T-helper 2 cell treated with Interferon-gamma antibody and Interleukin-4, amounts not matched to agents 100 ng/mL and 5 ng/mL, for 36 hours (primary cell): Measurements from ENCODE around the gene ACVR1B. TPM values are rescaled to one million over a fixed set of nuclear protein-coding genes. Genes with fewer than 3 reads are reported as not detected.

Experiments used
- intact Hi-C: fragments of 100-400 bp; cut with micrococcal nuclease; formaldehyde crosslinking; loops from one replicate; pipeline ENCODE4 v1.15.1; 2023
- total RNA-seq: library from RNA; stranded (reverse); gene quantifications from 2 replicates; pipeline ENCODE4 v1.2.3, GENCODE V29; 2022

Gene ACVR1B
- total RNA-seq, 1 donor from 2014 or later = 2.6 TPM

DNA sequence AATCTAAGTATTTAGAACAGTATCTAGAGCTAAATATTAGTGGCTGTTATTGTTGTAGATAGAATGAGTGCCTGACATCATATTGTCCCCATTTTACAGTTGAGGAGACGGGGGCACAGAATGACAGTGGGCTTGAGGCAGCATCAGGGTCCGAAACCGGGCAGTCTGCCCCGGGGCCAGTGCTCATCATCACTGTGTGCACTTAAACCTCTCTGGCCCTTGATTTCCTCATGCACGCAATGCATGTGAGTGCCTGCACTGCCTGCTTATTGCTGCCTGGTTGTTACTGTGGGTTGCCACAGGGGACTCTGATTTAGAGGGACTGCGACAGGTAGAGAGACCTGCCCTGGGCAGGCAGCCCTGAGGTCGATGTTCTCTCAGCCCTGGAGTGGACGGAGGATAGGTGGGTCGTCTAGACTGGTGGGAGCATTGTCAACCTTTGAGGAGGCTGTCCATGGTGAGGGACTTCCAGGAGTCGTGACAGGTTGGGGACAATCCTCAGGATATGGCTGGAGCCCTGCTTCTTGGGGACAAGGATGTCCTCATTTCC, 34.4 kb upstream of the ACVR1B start:
- intact Hi-C loops = no loop called here

- intact Hi-C loops = no loop called here
Observed at GRCh38 chr12:51917746-51918453, 33.6 kb upstream of the ACVR1B start.

DNA sequence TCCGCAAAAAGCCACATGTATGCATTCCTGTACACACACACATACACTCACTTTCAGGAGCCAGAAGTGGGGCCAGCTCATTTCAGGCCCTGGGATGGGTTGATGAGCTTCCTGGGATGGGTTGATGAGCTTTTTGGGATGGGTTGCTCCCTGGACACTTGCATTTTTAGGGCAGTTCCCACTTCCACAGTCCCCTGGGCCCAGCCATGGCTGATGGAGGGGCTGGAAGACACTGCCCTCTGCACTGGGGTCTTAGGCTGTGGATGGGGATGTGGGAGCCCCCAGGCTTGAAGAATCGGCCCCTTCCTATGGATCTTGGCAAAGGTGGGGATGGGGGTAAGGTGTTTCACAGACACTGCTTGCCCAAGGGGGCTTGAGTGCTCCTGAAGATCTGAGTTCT, 31.5 kb upstream of the ACVR1B start:
- intact Hi-C loops = no loop called here

DNA sequence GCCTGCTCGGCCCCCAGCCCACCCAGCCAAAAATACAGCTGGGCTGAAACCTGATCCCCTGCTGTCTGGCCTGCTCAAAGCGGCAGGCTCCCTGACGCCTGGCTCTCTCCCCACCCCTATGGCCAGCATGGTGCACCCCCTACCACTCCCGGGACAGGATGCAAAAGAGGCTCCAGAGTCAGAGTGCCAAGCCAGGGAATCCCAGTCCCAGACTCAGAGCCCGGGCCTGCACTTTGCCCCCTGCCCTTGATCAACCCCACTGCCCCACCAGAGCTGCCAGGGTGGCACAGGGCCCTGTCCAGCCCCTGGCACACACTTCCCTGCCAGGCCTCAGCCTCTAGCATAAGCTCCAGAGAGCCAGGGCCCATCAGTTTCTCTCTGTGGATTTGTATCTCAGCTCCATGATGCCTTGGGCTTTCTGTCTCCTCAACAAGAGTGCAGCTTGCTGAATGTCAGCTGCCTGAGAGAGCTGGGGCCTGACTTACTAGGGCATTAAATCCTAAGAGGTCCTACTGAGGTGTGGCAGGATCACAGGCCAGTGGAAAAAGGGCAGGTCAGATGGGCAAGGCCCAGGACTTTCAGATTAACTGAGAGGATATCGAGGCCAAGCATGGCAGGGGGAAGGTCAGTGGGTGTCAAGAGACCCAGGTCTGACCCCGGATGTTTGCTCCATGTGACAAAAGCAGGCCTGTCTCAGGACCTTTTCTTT, 30.3 kb upstream of the ACVR1B start:
- intact Hi-C loops = no loop called here

DNA sequence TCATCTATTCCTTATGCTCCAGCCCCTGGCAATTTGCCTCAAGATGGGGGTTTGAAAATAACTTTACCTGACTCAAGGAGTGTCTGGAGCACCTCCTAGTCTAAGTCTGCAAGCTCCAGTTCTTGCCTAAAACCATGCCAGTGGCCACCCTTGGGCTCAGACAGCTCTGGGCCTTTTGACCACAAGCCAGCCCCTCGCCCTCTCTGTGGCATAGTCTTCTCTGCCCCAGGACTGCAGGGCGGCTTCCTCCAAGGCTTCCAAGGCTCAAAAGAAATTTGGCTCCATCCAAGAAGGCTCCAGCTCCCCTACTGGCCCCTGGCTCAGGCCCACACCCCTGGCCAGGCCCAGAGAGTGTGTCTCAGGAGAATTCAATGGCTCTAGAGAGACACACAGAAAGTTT, 29.4 kb upstream of the ACVR1B start:
- intact Hi-C loops = no loop called here

DNA sequence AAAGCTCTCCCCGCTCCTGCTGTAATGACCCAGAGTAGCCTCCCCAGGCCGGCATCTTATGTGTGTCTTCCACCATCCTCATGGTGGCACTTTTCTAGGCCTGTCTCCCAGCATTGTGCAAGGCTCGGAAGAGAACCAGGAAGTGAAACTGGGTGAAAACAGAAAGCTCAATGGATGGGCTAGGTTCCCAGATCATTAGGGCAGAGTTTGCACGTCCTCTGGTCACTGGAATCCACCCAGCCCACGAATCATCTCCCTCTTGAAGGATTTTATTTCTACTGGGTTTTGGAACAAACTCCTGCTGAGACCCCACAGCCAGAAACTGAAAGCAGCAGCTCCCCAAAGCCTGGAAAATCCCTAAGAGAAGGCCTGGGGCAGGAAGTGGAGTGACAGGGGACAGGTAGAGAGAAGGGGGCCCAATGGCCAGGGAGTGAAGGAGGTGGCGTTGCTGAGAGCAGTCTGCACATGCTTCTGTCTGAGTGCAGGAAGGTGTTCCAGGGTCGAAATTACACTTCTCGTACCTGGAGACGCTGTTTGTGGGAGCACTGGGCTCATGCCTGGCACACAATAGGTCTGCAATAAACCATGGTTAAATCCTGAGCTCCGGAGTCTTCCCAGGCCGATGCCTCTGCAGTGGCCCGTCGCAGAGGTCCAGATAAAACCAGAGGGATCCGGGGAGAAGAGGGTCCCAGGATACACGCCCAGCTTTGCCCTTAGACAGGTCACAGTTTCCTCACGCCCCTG, 28.6 kb upstream of the ACVR1B start:
- intact Hi-C loops = no loop called here

DNA sequence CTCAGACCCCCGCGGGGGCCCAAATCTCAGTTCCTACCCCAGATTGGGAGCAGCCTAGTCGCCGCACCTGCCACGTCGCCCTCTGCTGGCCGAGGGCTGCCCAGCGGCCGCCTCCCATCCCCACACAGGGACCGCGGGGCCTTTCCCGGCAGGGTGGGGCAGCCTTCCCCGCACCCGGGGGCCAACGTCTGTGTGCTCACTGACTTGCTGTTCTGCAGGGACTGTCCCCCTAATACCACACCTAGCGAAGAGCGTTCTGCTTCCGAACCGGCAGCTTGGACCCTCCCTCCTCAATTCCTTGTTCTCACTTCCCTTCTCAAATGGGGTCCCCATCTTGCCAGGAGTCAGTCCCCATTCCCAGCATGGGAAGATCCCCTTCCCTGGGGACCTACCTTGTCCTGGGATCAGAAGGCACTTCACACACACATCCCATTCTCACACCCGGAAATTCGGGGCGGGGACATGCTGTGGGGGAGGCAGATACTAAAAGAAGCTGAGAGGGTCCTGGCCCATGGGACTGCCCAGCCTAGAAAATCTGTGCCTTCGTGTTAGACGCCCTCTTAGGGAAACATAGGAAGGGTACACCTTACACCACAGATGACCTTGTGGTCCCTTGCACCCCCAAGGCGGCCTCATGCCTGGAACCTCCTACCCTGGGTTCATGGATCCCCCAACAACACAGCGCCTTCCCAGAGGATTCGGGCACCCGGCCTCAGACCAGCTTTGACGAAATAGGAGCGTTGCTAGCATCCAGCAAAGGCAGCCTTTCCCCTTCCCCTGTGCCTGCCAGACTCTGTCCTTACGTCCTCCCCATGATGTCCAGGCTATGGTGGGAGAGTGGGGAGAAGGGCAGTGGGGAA, 27.8 kb upstream of the ACVR1B start:
- intact Hi-C loops = no loop called here

GRCh38 chr12:51924551-51925319, 26.8 kb upstream of the ACVR1B start:
- intact Hi-C loops = no loop called here

GRCh38 chr12:51925346-51926063, 26.0 kb upstream of the ACVR1B start:
- intact Hi-C loops = loop anchor here (1.0 kb wide), 1 partner anchor 55 kb away; no protein-coding TSS in a partner anchor

- intact Hi-C loops = loop anchor here (1.0 kb wide), 1 partner anchor 54 kb away; no protein-coding TSS in a partner anchor
Observed at GRCh38 chr12:51926064-51926632, 25.4 kb upstream of the ACVR1B start.

- intact Hi-C loops = loop anchor here (1.0 kb wide), 1 partner anchor 54 kb away; no protein-coding TSS in a partner anchor
Observed at GRCh38 chr12:51926718-51927117, 24.8 kb upstream of the ACVR1B start.

GRCh38 chr12:51932218-51933076, 19.1 kb upstream of the ACVR1B start:
- intact Hi-C loops = no loop called here

GRCh38 chr12:51934080-51934479, 17.4 kb upstream of the ACVR1B start:
- intact Hi-C loops = no loop called here

GRCh38 chr12:51937926-51938325, 13.6 kb upstream of the ACVR1B start:
- intact Hi-C loops = no loop called here

DNA sequence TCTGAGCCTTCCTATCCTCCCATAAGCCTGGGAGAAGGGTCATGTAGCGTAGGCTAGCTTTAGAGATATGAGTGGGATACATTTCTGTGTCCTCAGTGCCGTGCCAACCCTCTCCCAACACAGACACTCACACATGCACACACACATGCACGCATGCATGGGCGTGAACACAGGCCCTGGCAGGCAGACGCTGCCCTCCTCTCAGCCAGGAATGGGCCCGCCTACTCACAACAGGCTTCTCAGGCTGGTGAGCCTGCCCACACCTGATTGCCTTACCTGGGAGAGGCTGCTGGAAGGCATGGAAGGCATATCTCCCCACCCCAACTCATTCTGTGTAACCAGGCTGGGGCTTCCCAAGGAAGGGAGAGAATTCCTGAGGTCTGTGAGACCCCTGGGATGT, 12.8 kb upstream of the ACVR1B start:
- intact Hi-C loops = no loop called here

DNA sequence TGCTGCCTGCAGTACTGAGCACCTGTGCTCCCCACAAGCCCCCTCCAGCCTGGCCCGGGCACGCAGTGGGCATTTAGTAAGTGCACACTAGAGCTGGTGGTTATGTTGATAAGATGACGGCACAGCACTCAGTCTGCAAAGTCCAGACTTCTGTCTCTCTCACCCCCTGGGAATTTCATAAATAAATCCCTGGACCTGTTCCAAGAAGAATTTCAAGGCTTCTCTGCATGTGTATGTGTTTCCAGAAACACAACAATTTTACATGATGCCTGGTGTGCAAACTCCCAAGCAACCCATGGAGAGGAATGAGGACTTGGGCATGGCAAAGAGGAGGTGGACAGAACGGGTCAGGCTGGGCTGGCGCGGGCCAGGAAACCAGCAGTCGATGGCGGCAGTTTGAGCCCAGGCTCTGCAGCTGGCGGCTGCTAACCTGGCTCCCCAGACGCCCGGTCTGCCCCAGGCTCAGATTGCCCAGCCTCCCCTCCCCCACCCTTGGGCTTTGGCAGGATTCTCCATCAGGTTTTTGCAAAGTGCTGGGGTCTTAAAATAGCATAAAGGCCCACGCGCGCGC, 10.4 kb upstream of the ACVR1B start:
- intact Hi-C loops = no loop called here

- intact Hi-C loops = no loop called here
Observed at GRCh38 chr12:51941604-51942003, 9.9 kb upstream of the ACVR1B start.

DNA sequence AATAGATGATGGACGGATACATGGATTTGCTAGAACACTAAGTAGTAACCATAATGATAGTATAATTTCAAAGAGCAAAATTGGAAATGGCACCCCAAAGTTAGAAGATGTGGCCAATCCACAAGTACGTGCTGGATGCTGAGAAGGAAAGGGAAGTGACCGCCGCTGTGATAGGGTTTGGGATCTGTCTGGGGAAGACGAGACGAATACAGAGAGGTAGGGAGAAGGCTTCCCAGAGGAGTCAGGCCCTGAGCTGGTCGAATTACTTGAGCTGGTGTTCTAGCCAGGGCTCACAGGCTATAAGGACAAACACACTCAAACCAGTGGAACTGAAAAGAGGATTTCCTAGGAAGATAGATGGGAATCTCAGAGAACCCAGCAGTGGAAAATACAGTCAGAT, 9.4 kb upstream of the ACVR1B start:
- intact Hi-C loops = no loop called here
